Measurements from ENCODE around the gene UQCR11. TPM values are rescaled to one million over a fixed set of nuclear protein-coding genes. Genes with fewer than 3 reads are reported as not detected.

Gene UQCR11
- total RNA-seq, 1 donor from 2014 or later: 184 TPM

DNA sequence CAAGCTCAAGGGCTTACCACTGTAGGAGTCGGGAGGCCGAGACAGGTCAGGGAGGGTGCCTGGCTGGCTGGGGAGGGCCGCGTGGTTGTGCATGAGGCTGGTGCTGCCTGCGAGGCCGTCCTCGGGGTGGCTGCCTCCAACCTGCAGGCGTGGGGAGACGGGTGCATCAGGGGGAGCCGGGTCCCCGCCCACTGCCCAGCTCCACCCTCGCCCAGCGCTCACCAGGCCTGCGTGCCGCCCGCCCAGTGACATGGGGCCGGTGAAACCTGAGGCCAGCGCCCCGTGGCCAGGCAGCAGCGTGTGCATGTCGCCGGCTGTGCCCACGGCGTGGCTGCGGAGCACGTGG, 13.8 kb upstream of the UQCR11 start:
- no peak for DNase-seq (ENCODE audit: low spot score)
- Mint-ChIP-seq H3K36me3 (ENCODE audit: low read depth) (peaks cover 25% of the 10 kb centered on the region), H3K4me3 (ENCODE audit: unreplicated experiment) (no peak overlapping the region), H3K4me1 (ENCODE audit: low read depth) (no peaks in the 10 kb centered on the region), H3K27ac (ENCODE audit: unreplicated experiment) (no peak overlapping the region), H3K27me3 (ENCODE audit: low read depth) (no peaks in the 10 kb centered on the region), H3K9me3 (ENCODE audit: low read depth) (no peaks in the 10 kb centered on the region)
- TF ChIP-seq, protein P1, sequence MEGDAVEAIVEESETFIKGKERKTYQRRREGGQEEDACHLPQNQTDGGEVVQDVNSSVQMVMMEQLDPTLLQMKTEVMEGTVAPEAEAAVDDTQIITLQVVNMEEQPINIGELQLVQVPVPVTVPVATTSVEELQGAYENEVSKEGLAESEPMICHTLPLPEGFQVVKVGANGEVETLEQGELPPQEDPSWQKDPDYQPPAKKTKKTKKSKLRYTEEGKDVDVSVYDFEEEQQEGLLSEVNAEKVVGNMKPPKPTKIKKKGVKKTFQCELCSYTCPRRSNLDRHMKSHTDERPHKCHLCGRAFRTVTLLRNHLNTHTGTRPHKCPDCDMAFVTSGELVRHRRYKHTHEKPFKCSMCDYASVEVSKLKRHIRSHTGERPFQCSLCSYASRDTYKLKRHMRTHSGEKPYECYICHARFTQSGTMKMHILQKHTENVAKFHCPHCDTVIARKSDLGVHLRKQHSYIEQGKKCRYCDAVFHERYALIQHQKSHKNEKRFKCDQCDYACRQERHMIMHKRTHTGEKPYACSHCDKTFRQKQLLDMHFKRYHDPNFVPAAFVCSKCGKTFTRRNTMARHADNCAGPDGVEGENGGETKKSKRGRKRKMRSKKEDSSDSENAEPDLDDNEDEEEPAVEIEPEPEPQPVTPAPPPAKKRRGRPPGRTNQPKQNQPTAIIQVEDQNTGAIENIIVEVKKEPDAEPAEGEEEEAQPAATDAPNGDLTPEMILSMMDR (IDR thresholded peaks at IDR 0.05): no peak

DNA sequence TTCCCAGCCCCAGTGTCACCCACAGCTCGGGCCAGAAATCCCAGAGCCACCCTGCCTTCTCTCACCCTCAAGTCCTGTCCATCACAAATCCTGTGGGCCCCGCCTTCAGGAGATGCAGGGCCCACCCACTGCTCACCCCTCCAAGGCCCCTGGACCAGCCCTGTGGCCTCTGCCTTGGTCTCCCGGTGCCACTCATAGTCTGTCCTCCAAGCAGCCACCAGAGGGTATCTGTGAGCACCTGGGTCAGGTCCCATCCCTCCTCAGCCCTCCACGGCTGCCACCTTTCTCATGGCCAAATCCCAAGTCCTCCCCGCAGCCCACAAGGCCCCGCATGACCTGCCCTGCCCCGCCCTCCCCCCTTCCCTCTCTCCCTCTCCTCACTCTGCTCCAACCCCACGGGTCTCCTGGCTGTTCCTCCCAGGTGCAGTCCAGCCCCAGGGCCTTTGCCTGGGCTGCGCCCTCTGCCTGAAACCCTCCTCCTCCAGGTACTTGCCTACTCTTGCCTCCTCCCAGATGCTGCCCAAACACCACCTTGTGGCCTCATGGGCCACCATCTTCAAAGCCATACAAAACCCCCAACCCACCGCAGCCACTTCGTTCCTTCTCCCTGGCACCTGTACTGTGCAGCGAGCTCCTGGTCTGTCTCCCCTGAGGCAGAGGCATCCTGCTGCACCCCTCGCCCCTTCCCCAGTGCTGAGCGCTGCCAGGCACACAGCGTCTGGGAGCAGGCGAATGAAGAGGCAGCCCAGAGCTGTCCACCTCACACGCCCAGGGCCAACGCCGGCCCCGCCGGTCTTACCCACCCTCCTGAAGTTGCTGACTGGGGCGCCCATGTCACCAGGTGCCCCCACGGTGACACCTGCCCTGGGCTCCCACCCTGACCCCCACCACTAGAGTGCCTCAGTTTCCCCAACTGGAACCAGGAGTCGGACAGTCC, 13.2 kb upstream of the UQCR11 start:
- Mint-ChIP-seq H3K9me3 (ENCODE audit: low read depth) (no peaks in the 10 kb centered on the region), H3K27me3 (ENCODE audit: low read depth) (no peaks in the 10 kb centered on the region), H3K4me1 (ENCODE audit: low read depth) (no peaks in the 10 kb centered on the region), H3K27ac (ENCODE audit: unreplicated experiment) (peak overlapping the region; percentile 63), H3K4me3 (ENCODE audit: unreplicated experiment) (no peak overlapping the region), H3K36me3 (ENCODE audit: low read depth) (peaks cover 24% of the 10 kb centered on the region)
- no peak for DNase-seq (ENCODE audit: low spot score)
- TF ChIP-seq, protein P1 (IDR thresholded peaks at IDR 0.05): peak; percentile 62

GRCh38 chr19:1616875-1617274, 11.6 kb upstream of the UQCR11 start:
- no peak for DNase-seq (ENCODE audit: low spot score)
- Mint-ChIP-seq H3K36me3 (ENCODE audit: low read depth) (peaks cover 21% of the 10 kb centered on the region), H3K27me3 (ENCODE audit: low read depth) (no peaks in the 10 kb centered on the region), H3K4me3 (ENCODE audit: unreplicated experiment) (no peak overlapping the region), H3K27ac (ENCODE audit: unreplicated experiment) (no peak overlapping the region), H3K4me1 (ENCODE audit: low read depth) (no peaks in the 10 kb centered on the region), H3K9me3 (ENCODE audit: low read depth) (no peaks in the 10 kb centered on the region)
- TF ChIP-seq, protein P1 (IDR thresholded peaks at IDR 0.05): no peak

GRCh38 chr19:1616396-1616795, 11.1 kb upstream of the UQCR11 start:
- Mint-ChIP-seq H3K9me3 (ENCODE audit: low read depth) (no peaks in the 10 kb centered on the region), H3K4me1 (ENCODE audit: low read depth) (no peaks in the 10 kb centered on the region), H3K36me3 (ENCODE audit: low read depth) (peaks cover 21% of the 10 kb centered on the region), H3K27ac (ENCODE audit: unreplicated experiment) (peak overlapping the region; percentile 17), H3K27me3 (ENCODE audit: low read depth) (no peaks in the 10 kb centered on the region), H3K4me3 (ENCODE audit: unreplicated experiment) (no peak overlapping the region)
- no peak for DNase-seq (ENCODE audit: low spot score)
- TF ChIP-seq, protein P1 (IDR thresholded peaks at IDR 0.05): no peak

GRCh38 chr19:1615156-1615765, 10.0 kb upstream of the UQCR11 start:
- H3K27ac Mint-ChIP-seq (ENCODE audit: unreplicated experiment): no peak overlapping the region
- peaks cover 24% of the 10 kb centered on the region for H3K36me3 Mint-ChIP-seq (ENCODE audit: low read depth)
- H3K27me3 Mint-ChIP-seq (ENCODE audit: low read depth): no peaks in the 10 kb centered on the region
- TF ChIP-seq, protein P1 (IDR thresholded peaks at IDR 0.05): no peak
- no peaks in the 10 kb centered on the region for H3K9me3 Mint-ChIP-seq (ENCODE audit: low read depth)
- no peak for DNase-seq (ENCODE audit: low spot score)
- no peaks in the 10 kb centered on the region for H3K4me1 Mint-ChIP-seq (ENCODE audit: low read depth)
- no peak overlapping the region for H3K4me3 Mint-ChIP-seq (ENCODE audit: unreplicated experiment)
